IMR-90 (cell line): Measurements from ENCODE around the gene RDH13. TPM values are rescaled to one million over a fixed set of nuclear protein-coding genes. Genes with fewer than 3 reads are reported as not detected.

Experiments
- ATAC-seq: fragments of 200-7000 bp; cut with Tn5 transposase; 2 replicates; pipeline ENCODE4 v1.9.1; 2020; ENCODE audit warnings: low read depth, mild to moderate bottlenecking, moderate library complexity
- BruUV-seq: library from RNA; stranded (reverse); fragments of 400-500 nt; replicated peaks from 2 replicates; lab custom pipeline; 2021; lab: Mats Ljungman, UMichigan
- CTCF ChIA-PET: fragments of 300-600 bp; formaldehyde crosslinking; extraction: SDS; loops from one replicate; lab custom pipeline; 2021; ENCODE audit warnings: antibody characterized with exemption; lab: Yijun Ruan, JAX
- POLR2A ChIA-PET: fragments of 300-600 bp; sonication (Branson Sonifier 250); formaldehyde crosslinking; loops from one replicate; lab custom pipeline; 2022; ENCODE audit warnings: antibody characterized with exemption; ENCODE audit not compliant: unreplicated experiment; lab: Charles Lee
- DNase-seq: peaks from one replicate; pipeline ENCODE4 v3.0.0; 2013
- H2AFZ ChIP-seq: replicated peaks from 2 replicates; pipeline ENCODE3; 2013; ENCODE audit warnings: low read length, mild to moderate bottlenecking; ENCODE audit not compliant: poor library complexity
- H2AK5ac ChIP-seq: 2 replicates; pipeline ENCODE4 v1.6.1; 2013; ENCODE audit warnings: low read depth, low read length, inconsistent platforms
- H2AK9ac ChIP-seq: replicated peaks from 2 replicates; pipeline ENCODE3; 2013; ENCODE audit warnings: mild to moderate bottlenecking, low read depth, low read length, moderate library complexity; ENCODE audit not compliant: poor library complexity
- H2BK120ac ChIP-seq: 2 replicates; pipeline ENCODE4 v1.6.1; 2013; ENCODE audit warnings: low read depth, low read length, inconsistent platforms
- H2BK15ac ChIP-seq: 3 replicates; pipeline ENCODE4 v1.6.1; 2013; ENCODE audit warnings: low read depth, low read length, inconsistent platforms
- H2BK20ac ChIP-seq: 2 replicates; pipeline ENCODE4 v1.6.1; 2013; ENCODE audit warnings: low read depth, mild to moderate bottlenecking, inconsistent platforms, low read length, moderate library complexity
- H2BK5ac ChIP-seq: 2 replicates; pipeline ENCODE4 v1.6.1; 2013; ENCODE audit warnings: mild to moderate bottlenecking, low read depth, low read length, inconsistent platforms; ENCODE audit not compliant: poor library complexity, severe bottlenecking
- H3K14ac ChIP-seq: replicated peaks from 2 replicates; pipeline ENCODE4 v1.6.1; 2013; ENCODE audit warnings: low read depth, low read length, inconsistent platforms
- H3K18ac ChIP-seq: 2 replicates; pipeline ENCODE4 v1.6.1; 2013; ENCODE audit warnings: low read depth, low read length, control low read depth
- H3K23ac ChIP-seq: 2 replicates; pipeline ENCODE4 v1.6.1; 2013; ENCODE audit warnings: low read depth, low read length, inconsistent platforms
- H3K27ac ChIP-seq: 2 replicates; pipeline ENCODE4 v1.5.1; 2013; ENCODE audit warnings: mild to moderate bottlenecking, control low read depth, low read length; ENCODE audit not compliant: insufficient read depth
- H3K27me3 ChIP-seq: 2 replicates; pipeline ENCODE4 v1.6.1; 2013; ENCODE audit warnings: low read length; ENCODE audit not compliant: control insufficient read depth, insufficient read depth
- H3K36me3 ChIP-seq: 2 replicates; pipeline ENCODE4 v1.6.1; 2013; ENCODE audit warnings: low read length, mixed read lengths; ENCODE audit not compliant: control insufficient read depth, insufficient read depth
- H3K4ac ChIP-seq: 2 replicates; pipeline ENCODE4 v1.6.1; 2013; ENCODE audit warnings: low read depth, low read length, inconsistent platforms
- H3K4me1 ChIP-seq: 2 replicates; pipeline ENCODE4 v1.6.1; 2013; ENCODE audit warnings: low read length, mixed read lengths; ENCODE audit not compliant: control insufficient read depth, insufficient read depth
- H3K4me2 ChIP-seq: 2 replicates; pipeline ENCODE4 v1.6.1; 2013; ENCODE audit warnings: low read depth, mild to moderate bottlenecking, control low read depth, low read length, moderate library complexity
- H3K4me3 ChIP-seq: 2 replicates; pipeline ENCODE4 v1.5.1; 2013; ENCODE audit warnings: low read depth, mild to moderate bottlenecking, control low read depth, low read length, moderate library complexity; ENCODE audit not compliant: insufficient read depth
- H3K56ac ChIP-seq: 2 replicates; pipeline ENCODE4 v1.6.1; 2013; ENCODE audit warnings: low read length, inconsistent platforms; ENCODE audit not compliant: insufficient read depth; ENCODE audit errors: extremely low read depth
- H3K79me1 ChIP-seq, 2 experiments: 2 replicates each; pipeline ENCODE4 v1.6.1; 2013; ENCODE audit warnings: low read length in 2 of 2, inconsistent platforms in 1 of 2, low read depth in 1 of 2
- H3K9ac ChIP-seq: 2 replicates; pipeline ENCODE4 v1.6.1; 2013; ENCODE audit warnings: low read depth, low read length, control low read depth
- H3K9me1 ChIP-seq: 2 replicates; pipeline ENCODE4 v1.6.1; 2013; ENCODE audit warnings: low read length, inconsistent platforms; ENCODE audit not compliant: insufficient read depth
- H3K9me3 ChIP-seq: 2 replicates; pipeline ENCODE4 v1.6.1; 2013; ENCODE audit warnings: low read length; ENCODE audit not compliant: control insufficient read depth, insufficient read depth
- H4K20me1 ChIP-seq: 2 replicates; pipeline ENCODE4 v1.6.1; 2013; ENCODE audit warnings: low read length, inconsistent platforms; ENCODE audit not compliant: insufficient read depth
- H4K5ac ChIP-seq: 2 replicates; pipeline ENCODE4 v1.6.1; 2013; ENCODE audit warnings: mild to moderate bottlenecking, low read depth, low read length, control low read depth
- H4K8ac ChIP-seq, 2 experiments: 2 replicates each; pipeline ENCODE4 v1.6.1; 2013; ENCODE audit warnings: low read depth in 2 of 2, low read length in 2 of 2, control low read depth in 1 of 2, inconsistent platforms in 1 of 2
- H4K91ac ChIP-seq: 2 replicates; pipeline ENCODE4 v1.6.1; 2013; ENCODE audit warnings: low read depth, low read length, inconsistent platforms; ENCODE audit not compliant: insufficient read depth
- BHLHE40 ChIP-seq: fragments of 150-350 bp; IDR thresholded peaks from 2 replicates; pipeline ENCODE4 v1.6.1; 2016; ENCODE audit warnings: mild to moderate bottlenecking, low read depth, low read length
- CEBPB ChIP-seq: IDR thresholded peaks from 2 replicates; pipeline ENCODE4 v1.6.1; 2012; ENCODE audit warnings: low read depth, low read length, improper control_type of control experiment
- CHD1 ChIP-seq: IDR thresholded peaks from 2 replicates; pipeline ENCODE4 v1.6.1; 2012; ENCODE audit warnings: low read depth, low read length, improper control_type of control experiment
- FOS ChIP-seq: fragments of 150-350 bp; IDR thresholded peaks from 2 replicates; pipeline ENCODE4 v1.6.1; 2016; ENCODE audit warnings: low read depth, low read length
- MAFK ChIP-seq: IDR thresholded peaks from 2 replicates; pipeline ENCODE4 v1.6.1; 2012; ENCODE audit warnings: low read depth, low read length, improper control_type of control experiment
- MAZ ChIP-seq: IDR thresholded peaks from 2 replicates; pipeline ENCODE4 v1.6.1; 2012; ENCODE audit warnings: low read depth, mild to moderate bottlenecking, low read length, improper control_type of control experiment, moderate library complexity, borderline replicate concordance
- MXI1 ChIP-seq: IDR thresholded peaks from 2 replicates; pipeline ENCODE4 v1.6.1; 2012; ENCODE audit warnings: low read depth, mild to moderate bottlenecking, low read length, moderate library complexity, borderline replicate concordance
- POLR2A ChIP-seq: IDR thresholded peaks from 2 replicates; pipeline ENCODE4 v1.6.1; 2012; ENCODE audit warnings: mild to moderate bottlenecking, low read depth, low read length
- RAD21 ChIP-seq: IDR thresholded peaks from 2 replicates; pipeline ENCODE4 v1.6.1; 2012; ENCODE audit warnings: low read length, improper control_type of control experiment
- RCOR1 ChIP-seq: IDR thresholded peaks from 2 replicates; pipeline ENCODE4 v1.6.1; 2012; ENCODE audit warnings: mild to moderate bottlenecking, low read length, improper control_type of control experiment; ENCODE audit not compliant: insufficient replicate concordance
- RFX5 ChIP-seq: IDR thresholded peaks from 2 replicates; pipeline ENCODE4 v1.8.0; 2012; ENCODE audit warnings: low read depth, mild to moderate bottlenecking, low read length, moderate library complexity
- SMC3 ChIP-seq: fragments of 150-350 bp; IDR thresholded peaks from 2 replicates; pipeline ENCODE4 v1.6.1; 2016; ENCODE audit warnings: low read depth, mild to moderate bottlenecking, antibody characterized with exemption, low read length, moderate library complexity
- WGBS, 2 experiments: methylation state at CpG; one replicate each; pipeline versions ENCODE4 v1.1.5 to v1.1.7; 2013; ENCODE audit warnings: missing lambda C conversion rate in 2 of 2; ENCODE audit not compliant: insufficient read length in 1 of 2; ENCODE audit errors: extremely low coverage in 2 of 2; 5-methylcytosine and 5-hydroxymethylcytosine counted together
- dilution Hi-C: fragments of 300-500 bp; cut with HindIII; formaldehyde crosslinking; loops from one replicate; pipeline ENCODE4 v1.14.3; 2018; ENCODE audit warnings: low sequenced_read_pairs; ENCODE audit not compliant: unreplicated experiment
- in situ Hi-C: fragments of 300-500 bp; cut with MboI; formaldehyde crosslinking; loops from 3 replicates; pipeline ENCODE4 v1.14.3; 2019; ENCODE audit warnings: low sequenced_read_pairs, inconsistent platforms, mixed read lengths
- intact Hi-C: fragments of 100-400 bp; cut with micrococcal nuclease; formaldehyde crosslinking; loops from 2 replicates; pipeline ENCODE4 v1.10.0; 2022
- polyA plus RNA-seq, 3 experiments: library from polyadenylated mRNA; depleted of rRNA; stranded (reverse); fragments of >200 nt; gene quantifications; 2 replicates each; pipeline ENCODE4 v1.2.3, GENCODE V29; 2012; ENCODE audit warnings: low replicate concordance in 1 of 3
- total RNA-seq: library from RNA; depleted of rRNA; stranded (reverse); fragments of >200 nt; gene quantifications from 2 replicates; pipeline ENCODE4 v1.2.3, GENCODE V29; 2012
- TF ChIP-seq, protein P1 (sequence below): conservative IDR thresholded peaks from 2 replicates; pipeline ENCODE4 v1.5.1; 2012; ENCODE audit warnings: mild to moderate bottlenecking, low read depth, low read length, improper control_type of control experiment
- TF ChIP-seq, protein P2 (sequence below): fragments of 150-350 bp; IDR thresholded peaks from 2 replicates; pipeline ENCODE4 v1.6.1; 2016; ENCODE audit warnings: low read depth, mild to moderate bottlenecking, low read length, moderate library complexity, borderline replicate concordance

Gene RDH13
- total and polyA plus RNA-seq, 2 of the 4 experiments (the other 2 are of a cell fraction) = 7.5 to 7.8 TPM

DNA sequence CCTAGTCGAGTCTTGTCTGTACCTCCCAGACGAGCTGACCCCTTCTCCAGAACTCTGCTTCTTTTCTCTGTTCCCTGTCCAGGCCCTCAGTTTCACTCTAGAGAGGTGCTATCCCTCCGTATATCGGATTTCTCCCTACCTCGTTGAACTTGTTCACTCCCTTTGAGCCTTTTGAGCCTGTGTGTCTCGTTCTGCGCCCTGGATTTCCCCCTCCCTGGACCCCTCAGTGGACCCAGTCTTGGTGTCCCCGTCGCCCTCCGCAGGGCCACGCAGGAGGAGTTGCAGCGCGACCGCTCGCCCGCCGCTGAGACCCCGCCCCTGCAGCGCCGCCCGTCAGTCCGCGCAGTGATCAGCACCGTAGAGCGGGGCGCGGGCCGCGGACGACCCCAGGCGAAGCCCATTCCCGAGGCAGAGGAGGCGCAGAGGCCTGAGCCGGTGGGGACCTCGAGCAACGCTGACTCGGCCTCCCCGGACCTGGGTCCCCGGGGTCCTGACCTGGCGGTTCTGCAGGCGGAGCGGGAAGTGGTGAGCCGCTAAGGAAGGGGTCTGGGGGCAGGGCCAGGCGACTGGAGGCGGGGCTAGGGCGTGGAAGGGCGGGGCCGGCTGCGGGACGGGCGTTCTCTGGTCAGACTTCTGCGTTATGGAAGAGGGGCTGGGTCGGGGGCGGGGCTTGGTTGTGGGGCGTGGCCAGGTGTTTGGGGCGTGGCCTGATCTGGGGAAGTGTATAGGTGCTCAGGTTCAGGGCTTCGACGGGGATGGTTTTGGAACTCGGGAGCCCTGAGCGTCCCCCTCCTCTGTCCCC lies 18.2 kb upstream of the RDH13 start:
- Histone ChIP-seq H4K20me1 (peaks cover 8% of the 10 kb centered on the region; the same call in 1 of the 2 replicates), H3K9me1 (peaks cover 4% of the 10 kb centered on the region; the same call in 1 of the 2 replicates), H2BK120ac (no peak overlapping the region), H2AK9ac (peak overlapping the region; percentile 82), H3K27me3 (peaks cover 67% of the 10 kb centered on the region), H3K18ac (no peak overlapping the region), H3K27ac (no peak overlapping the region), H2BK15ac (no peak overlapping the region), H3K4me1 (peaks cover 10% of the 10 kb centered on the region; the same call in 1 of the 2 replicates), H4K8ac (peak overlapping the region; percentile 37 to 62; a peak in 2 of 4 replicates), H4K91ac (no peak overlapping the region), H2BK5ac (no peak overlapping the region), H2AFZ (peak overlapping the region; percentile 94), H2AK5ac (no peak overlapping the region), H3K36me3 (no peaks in the 10 kb centered on the region), H2BK20ac (no peak overlapping the region), H3K4ac (no peak overlapping the region), H3K23ac (0 out of 2 replicates have a peak overlapping the region, but pooled peaks have one; percentile 38), H3K14ac (peak overlapping the region; percentile 66; the same call in 1 of the 2 replicates), H3K4me3 (peak overlapping the region; percentile 91), H3K79me1 (no peaks in the 10 kb centered on the region), H3K9me3 (peaks cover 7% of the 10 kb centered on the region; the same call in 1 of the 2 replicates), H3K56ac (no peak overlapping the region), H3K4me2 (peak overlapping the region; percentile 96), H3K9ac (no peak overlapping the region), H4K5ac (no peak overlapping the region)
- BruUV-seq = no TSS peak
- ChIA-PET POLR2A (no interaction called here), CTCF (interaction anchor here (0.6 kb wide), 1 partner anchor 78 kb away, joined by 3 read pairs; no protein-coding TSS in a partner anchor)
- in situ Hi-C loops (no loop called here), dilution Hi-C loops (no loop called here), intact Hi-C loops (loop anchor here (10.0 kb wide), 1 partner anchor 616 kb away; the partner anchor contains the start of gene LENG9)
- WGBS, 2 experiments = 5% methylated on average over 8 of the region's 60 CpGs; no CpG with 5 or more reads in 1 of the 2 experiments
- DNase-seq = peak; percentile 44
- peak; percentile 71 for ATAC-seq
- TF ChIP-seq CHD1 = no peak
- TF ChIP-seq MAZ = no peak
- TF ChIP-seq BHLHE40 = no peak
- no peak for TF ChIP-seq SMC3
- no peak for TF ChIP-seq RAD21
- TF ChIP-seq RFX5 = no peak
- TF ChIP-seq, protein P1, sequence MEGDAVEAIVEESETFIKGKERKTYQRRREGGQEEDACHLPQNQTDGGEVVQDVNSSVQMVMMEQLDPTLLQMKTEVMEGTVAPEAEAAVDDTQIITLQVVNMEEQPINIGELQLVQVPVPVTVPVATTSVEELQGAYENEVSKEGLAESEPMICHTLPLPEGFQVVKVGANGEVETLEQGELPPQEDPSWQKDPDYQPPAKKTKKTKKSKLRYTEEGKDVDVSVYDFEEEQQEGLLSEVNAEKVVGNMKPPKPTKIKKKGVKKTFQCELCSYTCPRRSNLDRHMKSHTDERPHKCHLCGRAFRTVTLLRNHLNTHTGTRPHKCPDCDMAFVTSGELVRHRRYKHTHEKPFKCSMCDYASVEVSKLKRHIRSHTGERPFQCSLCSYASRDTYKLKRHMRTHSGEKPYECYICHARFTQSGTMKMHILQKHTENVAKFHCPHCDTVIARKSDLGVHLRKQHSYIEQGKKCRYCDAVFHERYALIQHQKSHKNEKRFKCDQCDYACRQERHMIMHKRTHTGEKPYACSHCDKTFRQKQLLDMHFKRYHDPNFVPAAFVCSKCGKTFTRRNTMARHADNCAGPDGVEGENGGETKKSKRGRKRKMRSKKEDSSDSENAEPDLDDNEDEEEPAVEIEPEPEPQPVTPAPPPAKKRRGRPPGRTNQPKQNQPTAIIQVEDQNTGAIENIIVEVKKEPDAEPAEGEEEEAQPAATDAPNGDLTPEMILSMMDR = no peak
- no peak for TF ChIP-seq MXI1
- no peak for TF ChIP-seq CEBPB
- TF ChIP-seq RCOR1 = no peak
- no peak for TF ChIP-seq POLR2A
- no peak for TF ChIP-seq FOS
- TF ChIP-seq MAFK = no peak
- TF ChIP-seq, protein P2, sequence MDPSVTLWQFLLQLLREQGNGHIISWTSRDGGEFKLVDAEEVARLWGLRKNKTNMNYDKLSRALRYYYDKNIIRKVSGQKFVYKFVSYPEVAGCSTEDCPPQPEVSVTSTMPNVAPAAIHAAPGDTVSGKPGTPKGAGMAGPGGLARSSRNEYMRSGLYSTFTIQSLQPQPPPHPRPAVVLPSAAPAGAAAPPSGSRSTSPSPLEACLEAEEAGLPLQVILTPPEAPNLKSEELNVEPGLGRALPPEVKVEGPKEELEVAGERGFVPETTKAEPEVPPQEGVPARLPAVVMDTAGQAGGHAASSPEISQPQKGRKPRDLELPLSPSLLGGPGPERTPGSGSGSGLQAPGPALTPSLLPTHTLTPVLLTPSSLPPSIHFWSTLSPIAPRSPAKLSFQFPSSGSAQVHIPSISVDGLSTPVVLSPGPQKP = no peak
